SU-DHL-6 (cell line): ENCODE data around the gene ZNF333.

Experiments
- H2AFZ ChIP-seq: fragments of 200-600 bp; sonication (generic); 2 replicates; pipeline ENCODE4 v1.6.1; 2014; ENCODE audit warnings: low read depth, mild to moderate bottlenecking, moderate library complexity, mixed read lengths, antibody characterized with exemption, low read length; ENCODE audit not compliant: severe bottlenecking
- H3F3A ChIP-seq: fragments of 200-600 bp; shearing (Covaris generic); 2 replicates; pipeline ENCODE4 v1.6.0; 2016; ENCODE audit warnings: antibody characterized with exemption, mild to moderate bottlenecking; ENCODE audit not compliant: insufficient read depth
- H3K27ac ChIP-seq: fragments of 200-600 bp; sonication (generic); 2 replicates; pipeline ENCODE4 v1.5.1; 2016; ENCODE audit warnings: low read depth, mild to moderate bottlenecking, low read length, moderate library complexity, mixed read lengths
- H3K27me3 ChIP-seq: fragments of 200-600 bp; sonication (generic), shearing (Covaris generic); 2 replicates; pipeline ENCODE4 v1.6.0; 2014; ENCODE audit warnings: mild to moderate bottlenecking, low read length
- H3K36me3 ChIP-seq: fragments of 200-600 bp; sonication (generic); 2 replicates; pipeline ENCODE4 v1.6.1; 2014; ENCODE audit warnings: mild to moderate bottlenecking, low read length, mixed read lengths
- H3K4me2 ChIP-seq: fragments of 300-600, 200-600 bp; shearing (Covaris generic), sonication (generic); 2 replicates; pipeline ENCODE4 v1.6.0; 2014; ENCODE audit warnings: low read length, low read depth, mild to moderate bottlenecking; ENCODE audit not compliant: poor library complexity, severe bottlenecking
- H3K4me3 ChIP-seq: fragments of 200-600 bp; sonication (generic); 2 replicates; pipeline ENCODE4 v1.5.1; 2014; ENCODE audit warnings: antibody characterized with exemption, low read length, mild to moderate bottlenecking, mixed read lengths; ENCODE audit not compliant: insufficient read depth, poor library complexity, severe bottlenecking
- H3K79me2 ChIP-seq: fragments of 200-600 bp; sonication (generic); 2 replicates; pipeline ENCODE4 v1.6.1; 2014; ENCODE audit warnings: mild to moderate bottlenecking, low read length, moderate library complexity; ENCODE audit not compliant: insufficient read depth
- H3K9ac ChIP-seq: fragments of 200-600 bp; sonication (generic); 2 replicates; pipeline ENCODE4 v1.7.0; 2014; ENCODE audit warnings: mild to moderate bottlenecking, low read length
- H3K9me2 ChIP-seq: fragments of 200-600 bp; sonication (generic); replicated peaks from 2 replicates; pipeline ENCODE4 v1.6.1; 2014; ENCODE audit warnings: low read length; ENCODE audit not compliant: insufficient read depth
- H3K9me3 ChIP-seq: fragments of 200-600 bp; sonication (generic); 2 replicates; pipeline ENCODE4 v1.6.1; 2014; ENCODE audit warnings: low read length, mixed read lengths; ENCODE audit not compliant: insufficient read depth
- H4K20me1 ChIP-seq: fragments of 200-600 bp; sonication (generic); 2 replicates; pipeline ENCODE4 v1.6.1; 2014; ENCODE audit warnings: low read depth, mild to moderate bottlenecking, antibody characterized with exemption, low read length, moderate library complexity, mixed read lengths
- CTCF ChIP-seq: fragments of 200-600 bp; sonication (generic); IDR thresholded peaks from one replicate; pipeline ENCODE4 v1.5.1; 2017; ENCODE audit warnings: antibody characterized with exemption, mild to moderate bottlenecking, low read length, moderate library complexity; ENCODE audit not compliant: insufficient read depth, poor library complexity, severe bottlenecking
- EZH2phosphoT487 ChIP-seq: fragments of 200-600 bp; sonication (generic), shearing (Covaris generic); conservative IDR thresholded peaks from 2 replicates; pipeline ENCODE4 v1.6.1; 2018; ENCODE audit warnings: mild to moderate bottlenecking, antibody characterized with exemption, low read length, moderate library complexity, mixed read lengths

Gene ZNF333

DNA sequence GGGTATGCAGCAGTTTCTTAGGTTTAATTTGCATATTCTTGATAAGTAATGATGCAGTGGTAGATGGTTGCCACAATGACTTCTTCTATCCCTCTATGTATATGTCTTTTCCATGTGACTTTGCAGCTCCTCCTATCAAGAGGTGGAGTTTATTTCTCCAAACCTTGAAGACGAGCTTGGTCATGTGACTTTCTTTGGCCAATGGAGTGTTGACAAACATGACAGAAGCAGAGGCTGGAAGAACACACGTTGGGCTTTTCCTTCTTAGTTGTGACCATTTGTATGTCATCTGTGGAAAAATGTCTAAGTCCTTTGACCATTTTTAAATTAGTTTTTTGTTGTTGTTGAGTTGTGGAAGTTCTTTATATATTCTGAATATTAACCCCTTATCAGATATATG is 32.3 kb downstream of the ZNF333 start:
- Histone ChIP-seq H3K4me3 (no peak overlapping the region), H3F3A (no peaks in the 10 kb centered on the region), H4K20me1 (no peaks in the 10 kb centered on the region), H3K79me2 (no peaks in the 10 kb centered on the region), H3K9ac (no peak overlapping the region), H3K27ac (no peak overlapping the region), H3K27me3 (0 out of 2 replicates have a peak, but pooled peaks cover 2% of the 10 kb centered on the region), H3K4me2 (no peak overlapping the region), H3K9me2 (no peaks in the 10 kb centered on the region), H3K9me3 (peaks cover 27% of the 10 kb centered on the region), H2AFZ (no peak overlapping the region), H3K36me3 (peaks cover 25% of the 10 kb centered on the region)
- TF ChIP-seq EZH2phosphoT487 = no peak
- no peak for TF ChIP-seq CTCF

DNA sequence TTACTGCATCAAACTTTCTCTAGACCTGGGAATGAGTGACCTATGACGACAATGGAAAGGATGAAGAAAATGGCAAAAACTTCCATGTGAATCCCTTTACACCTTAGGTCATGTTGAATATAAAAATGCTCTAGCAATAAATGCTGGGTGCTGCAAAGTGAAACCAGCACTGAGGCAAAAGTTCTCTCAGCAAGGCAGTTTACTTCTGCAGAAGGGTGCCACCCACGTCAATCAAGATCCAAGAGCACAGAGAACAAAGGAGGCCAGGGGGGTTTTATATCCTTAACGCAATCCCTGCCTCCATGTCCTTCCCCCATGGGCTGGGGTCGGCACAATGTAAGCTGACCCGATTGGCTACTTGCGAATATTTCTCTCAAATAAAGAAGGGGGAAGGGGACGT is 38.7 kb downstream of the ZNF333 start:
- no peak overlapping the region for H3K9ac ChIP-seq
- no peaks in the 10 kb centered on the region for H3K36me3 ChIP-seq
- H3F3A ChIP-seq = no peaks in the 10 kb centered on the region
- H4K20me1 ChIP-seq = no peaks in the 10 kb centered on the region
- H3K79me2 ChIP-seq = no peaks in the 10 kb centered on the region
- no peak overlapping the region for H3K27ac ChIP-seq
- TF ChIP-seq CTCF = no peak
- no peak for TF ChIP-seq EZH2phosphoT487
- H3K4me3 ChIP-seq = no peak overlapping the region
- no peaks in the 10 kb centered on the region for H3K9me3 ChIP-seq
- 0 out of 2 replicates have a peak, but pooled peaks cover 2% of the 10 kb centered on the region for H3K27me3 ChIP-seq
- H3K4me2 ChIP-seq = no peak overlapping the region
- H3K9me2 ChIP-seq = no peaks in the 10 kb centered on the region
- no peak overlapping the region for H2AFZ ChIP-seq

- no peak overlapping the region for H3K4me3 ChIP-seq
- no peaks in the 10 kb centered on the region for H3F3A ChIP-seq
- H3K4me2 ChIP-seq = no peak overlapping the region
- H3K36me3 ChIP-seq = no peaks in the 10 kb centered on the region
- no peaks in the 10 kb centered on the region for H3K79me2 ChIP-seq
- H3K9ac ChIP-seq = no peak overlapping the region
- H3K9me3 ChIP-seq = no peaks in the 10 kb centered on the region
- no peak overlapping the region for H3K27ac ChIP-seq
- H3K9me2 ChIP-seq = no peaks in the 10 kb centered on the region
- H2AFZ ChIP-seq = no peak overlapping the region
- H3K27me3 ChIP-seq = no peaks in the 10 kb centered on the region
- H4K20me1 ChIP-seq = no peaks in the 10 kb centered on the region
- TF ChIP-seq CTCF = no peak
- no peak for TF ChIP-seq EZH2phosphoT487
These were observed 41.4 kb downstream of the ZNF333 start for GRCh38 chr19:14731200-14731599.
